ENCODE measurements around the gene ATP9B. TPM values are rescaled to one million over a fixed set of nuclear protein-coding genes. Genes with fewer than 3 reads are reported as not detected.

Gene ATP9B
- polyA plus RNA-seq, 1 of the 3 experiments (the other 2 are of a cell fraction), result 11.2 TPM

- no peak for TF ChIP-seq RFX5 (IDR thresholded peaks at IDR 0.05; ENCODE audit: low read length)
- TF ChIP-seq JUND (IDR thresholded peaks at IDR 0.05), result no peak
- no peak for TF ChIP-seq SMC3 (IDR thresholded peaks at IDR 0.05; ENCODE audit: low read depth, low read length)
- TF ChIP-seq TCF12 (IDR thresholded peaks at IDR 0.05), result peak; percentile 15; the same call in 1 of the 2 replicates
- TF ChIP-seq POLR2AphosphoS5 (IDR thresholded peaks at IDR 0.05; ENCODE audit: low read depth, low read length), result no peak
- no peak for TF ChIP-seq RXRA (IDR thresholded peaks at IDR 0.05; ENCODE audit: borderline replicate concordance, low read depth)
- TF ChIP-seq FOXJ3 (CRISPR knock-in tag; IDR thresholded peaks at IDR 0.05), result peak; percentile 39; the same call in 1 of the 2 replicates
- TF ChIP-seq RAD21 (IDR thresholded peaks at IDR 0.05; ENCODE audit: low read length), result no peak
- TF ChIP-seq PBX3 (IDR thresholded peaks at IDR 0.05), result no peak
- no peak for TF ChIP-seq GATA2 (CRISPR knock-in tag; IDR thresholded peaks at IDR 0.05)
- TF ChIP-seq NRF1 (IDR thresholded peaks at IDR 0.05; ENCODE audit: low read depth, low read length), result no peak
- no peak for TF ChIP-seq ELF1 (IDR thresholded peaks at IDR 0.05)
Observed at GRCh38 chr18:79283131-79283810, 214.1 kb downstream of the ATP9B start (continued).

GRCh38 chr18:79283929-79284328 is 214.7 kb downstream of the ATP9B start:
- CTCF ChIA-PET, result no interaction called here
- Histone ChIP-seq H3F3A (replicated peaks; ENCODE audit: insufficient read depth) (no peaks in the 10 kb centered on the region), H3K9me2 (no peaks in the 10 kb centered on the region), H3K4me3 (ENCODE audit: low read depth in 2 of 2, low read length in 1 of 2) (no peak overlapping the region), H3K27ac (ENCODE audit: low read depth in 2 of 2, low read length in 1 of 2) (peak overlapping the region in 1 of 2 experiments; percentile 84; a peak in 2 of 4 replicates), H3K9me3 (no peaks in the 10 kb centered on the region), H3K79me2 (ENCODE audit: insufficient read depth) (no peaks in the 10 kb centered on the region), H3K4me2 (no peak overlapping the region), H4K20me1 (ENCODE audit: insufficient read depth) (no peaks in the 10 kb centered on the region), H3K9ac (no peak overlapping the region), H3K27me3 (ENCODE audit: insufficient read depth) (no peaks in the 10 kb centered on the region), H3K36me3 (replicated peaks in 1 of 2; ENCODE audit: control insufficient read depth in 1 of 2, insufficient read depth in 2 of 2, low read length in 1 of 2) (peaks cover 2 to 11% of the 10 kb centered on the region in 2 experiments), H3K4me1 (ENCODE audit: control insufficient read depth in 1 of 2, insufficient read depth in 2 of 2, low read depth in 1 of 2, low read length in 1 of 2) (peaks cover 0 to 14% of the 10 kb centered on the region in 2 experiments; a peak in 3 of 4 replicates), H2AFZ (ENCODE audit: low read depth) (no peak overlapping the region)
- POLR2A ChIA-PET, result no interaction called here
- DNase-seq, result no peak
- WGBS (ENCODE audit: low lambda C conversion rate), result 79% methylated on average over 4 of the region's 4 CpGs
- TF ChIP-seq ZBTB33 (IDR thresholded peaks at IDR 0.05; ENCODE audit: borderline replicate concordance, low read depth) (no peak), REST (IDR thresholded peaks at IDR 0.05; ENCODE audit: low read depth, low read length) (no peak), POLR2AphosphoS5 (IDR thresholded peaks at IDR 0.05; ENCODE audit: low read depth, low read length) (no peak), RXRA (IDR thresholded peaks at IDR 0.05; ENCODE audit: borderline replicate concordance, low read depth) (no peak), GABPA (IDR thresholded peaks at IDR 0.05; ENCODE audit: low read depth) (no peak), USF2 (IDR thresholded peaks at IDR 0.05; ENCODE audit: borderline replicate concordance, low read depth, low read length) (no peak), TCF12 (IDR thresholded peaks at IDR 0.05) (no peak), YY1 (IDR thresholded peaks at IDR 0.05; ENCODE audit: low read depth) (no peak), MXI1 (IDR thresholded peaks at IDR 0.05; ENCODE audit: low read depth, low read length) (no peak), NFIC (IDR thresholded peaks at IDR 0.05; ENCODE audit: borderline replicate concordance) (no peak), ELF1 (IDR thresholded peaks at IDR 0.05) (no peak), RFX5 (IDR thresholded peaks at IDR 0.05; ENCODE audit: low read length) (no peak), GATA2 (CRISPR knock-in tag; IDR thresholded peaks at IDR 0.05) (no peak), FOXJ3 (CRISPR knock-in tag; IDR thresholded peaks at IDR 0.05) (no peak), EZH2phosphoT487 (IDR thresholded peaks at IDR 0.05; ENCODE audit: borderline replicate concordance, low read depth) (no peak), NRF1 (IDR thresholded peaks at IDR 0.05; ENCODE audit: low read depth, low read length) (no peak)
